ENCODE data around the gene DDX1. TPM values are rescaled to one million over a fixed set of nuclear protein-coding genes. Genes with fewer than 3 reads are reported as not detected.

Gene DDX1
- total and polyA plus RNA-seq, 9 donors = 36.5 to 80.1 (median 67.4) TPM

DNA sequence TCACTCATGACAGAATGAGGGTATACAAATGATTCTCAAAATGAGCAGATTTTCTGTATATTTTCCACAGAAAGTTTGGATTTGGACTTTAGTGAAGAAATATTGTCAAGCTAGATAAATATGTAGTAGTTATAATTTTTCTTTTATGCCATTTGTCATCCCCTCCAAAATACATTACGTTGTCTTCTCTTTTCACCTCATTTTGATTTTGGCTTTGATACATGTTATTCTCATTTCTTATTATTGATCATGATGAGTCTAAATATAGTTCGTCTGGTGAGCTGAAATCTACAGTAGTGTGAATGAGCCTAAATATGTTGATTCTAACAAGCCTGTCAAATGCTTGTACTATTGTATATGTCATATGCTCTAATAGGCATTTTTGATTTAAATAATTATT is 12.3 kb downstream of the DDX1 start:
- DNase-seq = no peak
- Histone ChIP-seq H3K36me3 (no peaks in the 10 kb centered on the region), H3K9me3 (no peaks in the 10 kb centered on the region), H3K27me3 (no peaks in the 10 kb centered on the region), H3K4me3 (no peak overlapping the region), H3K4me1 (ENCODE audit: insufficient read depth) (no peaks in the 10 kb centered on the region), H3K27ac (no peak overlapping the region)
- WGBS, 3 donors = 92 to 97% (median 95%) methylated on average over 2 of the region's 2 CpGs
- intact Hi-C loops (cut with DNase I) = no loop called here
- TF ChIP-seq EP300 (IDR thresholded peaks at IDR 0.05) = no peak
- TF ChIP-seq, protein P1, sequence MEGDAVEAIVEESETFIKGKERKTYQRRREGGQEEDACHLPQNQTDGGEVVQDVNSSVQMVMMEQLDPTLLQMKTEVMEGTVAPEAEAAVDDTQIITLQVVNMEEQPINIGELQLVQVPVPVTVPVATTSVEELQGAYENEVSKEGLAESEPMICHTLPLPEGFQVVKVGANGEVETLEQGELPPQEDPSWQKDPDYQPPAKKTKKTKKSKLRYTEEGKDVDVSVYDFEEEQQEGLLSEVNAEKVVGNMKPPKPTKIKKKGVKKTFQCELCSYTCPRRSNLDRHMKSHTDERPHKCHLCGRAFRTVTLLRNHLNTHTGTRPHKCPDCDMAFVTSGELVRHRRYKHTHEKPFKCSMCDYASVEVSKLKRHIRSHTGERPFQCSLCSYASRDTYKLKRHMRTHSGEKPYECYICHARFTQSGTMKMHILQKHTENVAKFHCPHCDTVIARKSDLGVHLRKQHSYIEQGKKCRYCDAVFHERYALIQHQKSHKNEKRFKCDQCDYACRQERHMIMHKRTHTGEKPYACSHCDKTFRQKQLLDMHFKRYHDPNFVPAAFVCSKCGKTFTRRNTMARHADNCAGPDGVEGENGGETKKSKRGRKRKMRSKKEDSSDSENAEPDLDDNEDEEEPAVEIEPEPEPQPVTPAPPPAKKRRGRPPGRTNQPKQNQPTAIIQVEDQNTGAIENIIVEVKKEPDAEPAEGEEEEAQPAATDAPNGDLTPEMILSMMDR (IDR thresholded peaks at IDR 0.05) = no peak
- no peak for TF ChIP-seq POLR2A (IDR thresholded peaks at IDR 0.05)

GRCh38 chr2:15605721-15606120 is 14.1 kb downstream of the DDX1 start:
- H3K27ac ChIP-seq = no peak overlapping the region
- H3K4me3 ChIP-seq = no peak overlapping the region
- DNase-seq = no peak
- TF ChIP-seq, protein P1 (IDR thresholded peaks at IDR 0.05) = no peak
- TF ChIP-seq EP300 (IDR thresholded peaks at IDR 0.05) = no peak
- no peak for TF ChIP-seq POLR2A (IDR thresholded peaks at IDR 0.05)
- intact Hi-C loops (cut with DNase I) = no loop called here
- WGBS, 3 donors = 32 to 74% (median 73%) methylated on average over 1 of the region's 1 CpG
- no peaks in the 10 kb centered on the region for H3K36me3 ChIP-seq
- H3K9me3 ChIP-seq = no peaks in the 10 kb centered on the region
- H3K4me1 ChIP-seq (ENCODE audit: insufficient read depth) = no peaks in the 10 kb centered on the region
- no peaks in the 10 kb centered on the region for H3K27me3 ChIP-seq

GRCh38 chr2:15606481-15607441 is 15.1 kb downstream of the DDX1 start:
- intact Hi-C loops (cut with DNase I) = no loop called here
- H3K27ac ChIP-seq = no peak overlapping the region
- H3K36me3 ChIP-seq = no peaks in the 10 kb centered on the region
- 74 to 83% (median 78%) methylated on average over 8 of the region's 8 CpGs for WGBS, 3 donors
- H3K4me3 ChIP-seq = no peak overlapping the region
- no peaks in the 10 kb centered on the region for H3K9me3 ChIP-seq
- TF ChIP-seq POLR2A (IDR thresholded peaks at IDR 0.05) (no peak), EP300 (IDR thresholded peaks at IDR 0.05) (no peak)
- TF ChIP-seq, protein P1 (IDR thresholded peaks at IDR 0.05) = no peak
- no peaks in the 10 kb centered on the region for H3K27me3 ChIP-seq
- DNase-seq = no peak
- no peaks in the 10 kb centered on the region for H3K4me1 ChIP-seq (ENCODE audit: insufficient read depth)

DNA sequence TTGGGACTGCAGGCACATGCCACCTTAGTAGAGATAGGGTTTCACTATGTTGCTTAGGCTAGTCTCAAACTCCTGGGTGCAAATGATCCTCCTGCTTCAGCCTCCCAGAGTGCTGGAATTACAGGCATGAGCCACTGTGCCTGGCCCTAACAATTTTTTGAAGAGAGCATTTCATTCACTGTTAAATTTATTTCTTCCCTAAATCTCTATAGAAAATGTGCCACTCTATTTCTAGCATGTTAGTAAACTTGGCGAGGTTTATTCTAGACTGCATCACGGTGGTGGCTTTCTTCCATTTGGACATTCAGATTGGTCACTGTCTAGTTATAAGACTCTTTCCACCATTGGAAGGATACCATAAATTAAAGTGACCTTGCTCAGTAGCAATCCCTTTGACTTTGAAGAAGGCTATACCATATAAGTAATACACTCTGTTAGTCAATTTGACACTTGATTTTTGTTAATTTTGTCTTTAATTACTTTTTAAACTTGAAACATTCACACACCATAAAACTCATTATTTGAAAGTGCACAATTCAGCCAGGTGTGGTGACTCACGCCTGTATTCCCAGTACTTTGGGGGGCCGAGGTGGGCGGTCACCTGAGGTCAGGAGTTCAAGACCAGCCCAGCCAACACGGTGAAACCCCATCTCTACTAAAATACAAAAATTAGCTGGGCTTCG is 16.2 kb downstream of the DDX1 start:
- Histone ChIP-seq H3K4me3 (no peak overlapping the region), H3K27me3 (no peaks in the 10 kb centered on the region), H3K27ac (no peak overlapping the region), H3K4me1 (ENCODE audit: insufficient read depth) (no peaks in the 10 kb centered on the region), H3K9me3 (no peaks in the 10 kb centered on the region), H3K36me3 (no peaks in the 10 kb centered on the region)
- intact Hi-C loops (cut with DNase I) = no loop called here
- WGBS, 3 donors = 93 to 94% (median 94%) methylated on average over 7 of the region's 7 CpGs
- TF ChIP-seq, protein P1 (IDR thresholded peaks at IDR 0.05) = no peak
- TF ChIP-seq POLR2A (IDR thresholded peaks at IDR 0.05) (no peak), EP300 (IDR thresholded peaks at IDR 0.05) (no peak)
- DNase-seq = no peak

Data from ovary (tissue), 9 donors.